GM23248 (cell line): ENCODE data around the gene ATR. TPM values are rescaled to one million over a fixed set of nuclear protein-coding genes. Genes with fewer than 3 reads are reported as not detected.
"Not testable (repeated sequence)": the region's sequence is repeated elsewhere in the genome, so short reads cannot be mapped to it uniquely, and the experiment has no call there.

Source experiments
- DNase-seq: peaks from one replicate; pipeline ENCODE4 v3.0.0-alpha.2; 2015
- H2AFZ ChIP-seq: fragments of 200-600 bp; sonication (generic); 2 replicates; pipeline ENCODE4 v1.6.1; 2016; ENCODE audit warnings: antibody characterized with exemption
- H3F3A ChIP-seq: fragments of 200-600 bp; sonication (generic); 2 replicates; pipeline ENCODE4 v1.6.1; 2016; ENCODE audit warnings: mild to moderate bottlenecking, antibody characterized with exemption, mixed run types; ENCODE audit not compliant: insufficient read depth
- H3K27ac ChIP-seq: fragments of 200-600 bp; sonication (generic); 2 replicates; pipeline ENCODE4 v1.5.1; 2016; ENCODE audit warnings: mild to moderate bottlenecking
- H3K27me3 ChIP-seq: fragments of 200-600 bp; sonication (generic); replicated peaks from 2 replicates; pipeline ENCODE4 v1.6.1; 2016; ENCODE audit warnings: mild to moderate bottlenecking; ENCODE audit not compliant: insufficient read depth
- H3K36me3 ChIP-seq: fragments of 200-600 bp; sonication (generic); 2 replicates; pipeline ENCODE4 v1.6.1; 2016; ENCODE audit warnings: low read depth, mild to moderate bottlenecking
- H3K4me1 ChIP-seq: fragments of 200-600 bp; sonication (generic); 2 replicates; pipeline ENCODE4 v1.6.1; 2016; ENCODE audit warnings: mild to moderate bottlenecking; ENCODE audit not compliant: insufficient read depth
- H3K4me2 ChIP-seq: fragments of 200-600 bp; sonication (generic); one replicate; pipeline ENCODE4 v1.6.1; 2016; ENCODE audit warnings: mild to moderate bottlenecking; ENCODE audit not compliant: unreplicated experiment
- H3K4me3 ChIP-seq: fragments of 200-600 bp; sonication (generic); 2 replicates; pipeline ENCODE4 v1.5.1; 2016; ENCODE audit warnings: mild to moderate bottlenecking
- H3K79me2 ChIP-seq: fragments of 200-600 bp; sonication (generic); 2 replicates; pipeline ENCODE4 v1.6.1; 2016; ENCODE audit warnings: mild to moderate bottlenecking; ENCODE audit not compliant: insufficient read depth
- H3K9ac ChIP-seq: fragments of 200-600 bp; sonication (generic); 2 replicates; pipeline ENCODE4 v1.6.1; 2016; ENCODE audit warnings: mild to moderate bottlenecking
- H3K9me2 ChIP-seq: fragments of 200-600 bp; sonication (generic); 2 replicates; pipeline ENCODE4 v1.6.1; 2016; ENCODE audit warnings: mixed run types, mild to moderate bottlenecking, moderate library complexity; ENCODE audit not compliant: insufficient read depth
- H3K9me3 ChIP-seq: fragments of 200-600 bp; sonication (generic); one replicate; pipeline ENCODE4 v1.6.1; 2017; ENCODE audit warnings: low read depth
- H4K20me1 ChIP-seq: fragments of 200-600 bp; sonication (generic); 2 replicates; pipeline ENCODE4 v1.6.0; 2016; ENCODE audit not compliant: insufficient read depth
- EZH2 ChIP-seq: fragments of 200-600 bp; sonication (generic); IDR thresholded peaks from 2 replicates; pipeline ENCODE4 v1.6.1; 2018; ENCODE audit warnings: antibody characterized with exemption, mild to moderate bottlenecking; ENCODE audit not compliant: insufficient read depth, poor library complexity, severe bottlenecking
- EZH2phosphoT487 ChIP-seq: fragments of 200-600 bp; sonication (generic); IDR thresholded peaks from 2 replicates; pipeline ENCODE4 v1.6.1; 2018; ENCODE audit warnings: antibody characterized with exemption, moderate library complexity, mild to moderate bottlenecking, low read depth; ENCODE audit not compliant: insufficient read depth
- WGBS, 2 experiments: methylation state at CpG; one replicate each; pipeline ENCODE4 v1.1.6; 2015 to 2017; ENCODE audit warnings: low lambda C conversion rate in 2 of 2, low coverage in 1 of 2; ENCODE audit errors: missing lambda C conversion rate in 2 of 2; 5-methylcytosine and 5-hydroxymethylcytosine counted together
- in situ Hi-C: fragments of 300-500 bp; cut with MboI; formaldehyde crosslinking; loops from 2 replicates; pipeline ENCODE4 v1.15.0; 2020
- polyA plus RNA-seq: library from polyadenylated mRNA; unstranded; fragments of >200 nt; fragmentation: Nextera tagmentation; extraction: Ambion mirVana; gene quantifications from 2 replicates; pipeline ENCODE4 v1.2.1, GENCODE V29; 2016
- total RNA-seq: library from RNA; depleted of rRNA; stranded (reverse); fragments of >200 nt; shearing (Covaris generic); gene quantifications from 2 replicates; pipeline ENCODE4 v1.2.3, GENCODE V29; 2014

ATR gene
- total and polyA plus RNA-seq, 2 experiments from 2014 or later: 15.1 to 28.3 TPM

- Histone ChIP-seq H3K27ac (no peak overlapping the region), H3F3A (no peaks in the 10 kb centered on the region), H3K4me3 (no peak overlapping the region), H3K9ac (no peak overlapping the region), H3K4me1 (no peaks in the 10 kb centered on the region), H3K36me3 (no peaks in the 10 kb centered on the region), H4K20me1 (no peaks in the 10 kb centered on the region), H3K4me2 (no peak overlapping the region), H3K27me3 (no peaks in the 10 kb centered on the region), H3K9me2 (no peaks in the 10 kb centered on the region), H3K79me2 (no peaks in the 10 kb centered on the region), H3K9me3 (no peaks in the 10 kb centered on the region), H2AFZ (no peak overlapping the region)
- 42 to 53% methylated on average over 1 of the region's 1 CpG for WGBS, 2 experiments
- in situ Hi-C loops: no loop called here
- no peak for DNase-seq
- no peak for TF ChIP-seq EZH2
- no peak for TF ChIP-seq EZH2phosphoT487
Observed at GRCh38 chr3:142613491-142613890, 35.0 kb upstream of the ATR start.

DNA sequence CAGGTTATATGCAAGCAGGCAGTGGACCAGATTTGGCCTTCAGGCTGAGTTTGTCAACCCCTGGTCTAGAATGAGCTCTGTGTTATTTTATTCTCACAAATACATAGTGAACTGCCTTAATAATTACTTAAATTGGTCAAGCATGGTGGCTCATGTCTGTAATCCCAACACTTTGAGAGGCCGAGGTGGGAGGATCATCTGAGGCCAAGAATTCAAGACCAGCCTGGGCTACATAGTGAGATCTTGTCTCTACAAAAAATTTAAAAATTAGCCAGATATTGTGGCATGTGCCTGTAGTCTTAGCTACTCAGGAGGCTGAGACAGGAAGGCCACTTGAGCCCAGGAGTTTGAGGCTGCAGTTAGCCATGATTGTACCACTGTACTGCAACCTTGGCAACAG, 32.7 kb upstream of the ATR start:
- in situ Hi-C loops: no loop called here
- no peak for DNase-seq
- Histone ChIP-seq H2AFZ (no peak overlapping the region), H3K4me2 (no peak overlapping the region), H3K36me3 (no peaks in the 10 kb centered on the region), H3K9me2 (no peaks in the 10 kb centered on the region), H3K9me3 (no peaks in the 10 kb centered on the region), H3K4me1 (no peaks in the 10 kb centered on the region), H3K27ac (no peak overlapping the region), H3K4me3 (no peak overlapping the region), H3F3A (no peaks in the 10 kb centered on the region), H3K79me2 (no peaks in the 10 kb centered on the region), H3K27me3 (no peaks in the 10 kb centered on the region), H4K20me1 (no peaks in the 10 kb centered on the region), H3K9ac (no peak overlapping the region)
- TF ChIP-seq EZH2phosphoT487: no peak
- no peak for TF ChIP-seq EZH2
- WGBS, 2 experiments: 84 to 93% methylated on average over 1 of the region's 1 CpG

DNA sequence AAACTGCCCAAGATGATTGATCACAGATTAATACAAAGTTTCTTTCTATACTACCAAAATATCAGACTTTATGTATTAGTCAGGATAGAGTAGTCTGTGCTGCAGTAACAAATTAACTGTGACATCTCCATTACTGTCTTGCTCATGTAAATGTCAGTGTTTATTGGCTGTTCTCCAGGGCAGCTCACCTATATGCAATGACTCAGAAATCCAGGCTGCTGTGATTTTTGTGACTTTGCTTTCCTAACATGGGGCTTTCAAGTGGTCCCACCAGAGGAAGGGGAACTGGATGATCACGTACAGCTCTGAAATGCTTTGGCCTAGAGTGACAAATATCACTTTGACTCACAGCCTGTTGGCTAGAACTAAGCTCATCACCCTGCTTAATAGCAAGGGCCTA, 30.6 kb upstream of the ATR start:
- Histone ChIP-seq H4K20me1 (no peaks in the 10 kb centered on the region), H3K4me2 (no peak overlapping the region), H3K9ac (no peak overlapping the region), H3K27me3 (no peaks in the 10 kb centered on the region), H3K4me1 (no peaks in the 10 kb centered on the region), H3K36me3 (no peaks in the 10 kb centered on the region), H3K9me2 (no peaks in the 10 kb centered on the region), H3K79me2 (no peaks in the 10 kb centered on the region), H3K4me3 (no peak overlapping the region), H2AFZ (no peak overlapping the region), H3K27ac (no peak overlapping the region), H3F3A (no peaks in the 10 kb centered on the region), H3K9me3 (no peaks in the 10 kb centered on the region)
- DNase-seq: no peak
- TF ChIP-seq EZH2phosphoT487 (no peak), EZH2 (no peak)
- in situ Hi-C loops: no loop called here
- 95 to 96% methylated on average over 1 of the region's 1 CpG for WGBS, 2 experiments

GRCh38 chr3:142608631-142609030, 30.1 kb upstream of the ATR start:
- H3K9ac ChIP-seq: no peak overlapping the region
- in situ Hi-C loops: no loop called here
- WGBS, 2 experiments: 81 to 86% methylated on average over 1 of the region's 1 CpG

DNA sequence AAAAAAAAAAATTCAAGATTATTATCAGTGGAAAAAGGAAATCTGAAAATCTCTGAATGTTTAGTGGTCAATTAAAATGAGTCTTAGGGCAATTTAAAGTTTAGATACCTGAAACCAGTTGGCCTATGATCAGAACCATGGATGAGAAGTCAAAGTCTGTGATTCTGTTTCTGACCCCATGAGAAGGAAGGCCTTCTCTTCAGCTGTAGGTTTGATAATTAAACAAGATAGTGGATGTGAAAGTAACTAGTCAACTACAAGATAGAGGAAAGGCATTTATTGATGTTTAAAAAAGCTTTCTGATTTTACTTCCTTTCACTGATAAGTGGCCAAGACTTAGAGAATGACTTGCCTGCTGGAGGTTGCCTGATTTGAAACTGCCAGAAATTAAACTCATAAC, 26.4 kb upstream of the ATR start:
- H3K4me1 ChIP-seq: no peaks in the 10 kb centered on the region
- H3K27me3 ChIP-seq: no peaks in the 10 kb centered on the region
- H4K20me1 ChIP-seq: no peaks in the 10 kb centered on the region
- H3K4me3 ChIP-seq: no peak overlapping the region
- H2AFZ ChIP-seq: no peak overlapping the region
- H3K9me3 ChIP-seq: no peaks in the 10 kb centered on the region
- in situ Hi-C loops: no loop called here
- no peak overlapping the region for H3K4me2 ChIP-seq
- no peaks in the 10 kb centered on the region for H3K36me3 ChIP-seq
- no peaks in the 10 kb centered on the region for H3K9me2 ChIP-seq
- no peak overlapping the region for H3K27ac ChIP-seq
- no peak for TF ChIP-seq EZH2
- no peak for TF ChIP-seq EZH2phosphoT487
- H3K9ac ChIP-seq: no peak overlapping the region
- no peak for DNase-seq
- H3K79me2 ChIP-seq: no peaks in the 10 kb centered on the region
- no peaks in the 10 kb centered on the region for H3F3A ChIP-seq

More at GRCh38 chr3:142608631-142609030, 30.1 kb upstream of the ATR start:
- no peaks in the 10 kb centered on the region for H3F3A ChIP-seq
- H3K4me1 ChIP-seq: no peaks in the 10 kb centered on the region
- H2AFZ ChIP-seq: no peak overlapping the region
- H3K4me2 ChIP-seq: no peak overlapping the region
- H3K79me2 ChIP-seq: no peaks in the 10 kb centered on the region
- no peaks in the 10 kb centered on the region for H3K9me3 ChIP-seq
- H3K9me2 ChIP-seq: no peaks in the 10 kb centered on the region
- no peaks in the 10 kb centered on the region for H3K36me3 ChIP-seq
- H3K27ac ChIP-seq: no peak overlapping the region
- no peak for DNase-seq
- no peak overlapping the region for H3K4me3 ChIP-seq
- H3K27me3 ChIP-seq: no peaks in the 10 kb centered on the region
- TF ChIP-seq EZH2phosphoT487 (no peak), EZH2 (no peak)
- no peaks in the 10 kb centered on the region for H4K20me1 ChIP-seq

GRCh38 chr3:142603386-142603705, 24.8 kb upstream of the ATR start:
- H2AFZ ChIP-seq, H3K9ac ChIP-seq, H3K9me2 ChIP-seq, H3K27ac ChIP-seq, H3K4me1 ChIP-seq, H3K79me2 ChIP-seq, H3K4me3 ChIP-seq, H3F3A ChIP-seq, H3K36me3 ChIP-seq, H4K20me1 ChIP-seq, in situ Hi-C loops, H3K9me3 ChIP-seq, H3K27me3 ChIP-seq, H3K4me2 ChIP-seq, DNase-seq: not testable (repeated sequence)
- 93 to 94% methylated on average over 7 of the region's 7 CpGs for WGBS, 2 experiments
